ENCODE measurements around the gene KLRG1.

The KLRG1 gene

DNA sequence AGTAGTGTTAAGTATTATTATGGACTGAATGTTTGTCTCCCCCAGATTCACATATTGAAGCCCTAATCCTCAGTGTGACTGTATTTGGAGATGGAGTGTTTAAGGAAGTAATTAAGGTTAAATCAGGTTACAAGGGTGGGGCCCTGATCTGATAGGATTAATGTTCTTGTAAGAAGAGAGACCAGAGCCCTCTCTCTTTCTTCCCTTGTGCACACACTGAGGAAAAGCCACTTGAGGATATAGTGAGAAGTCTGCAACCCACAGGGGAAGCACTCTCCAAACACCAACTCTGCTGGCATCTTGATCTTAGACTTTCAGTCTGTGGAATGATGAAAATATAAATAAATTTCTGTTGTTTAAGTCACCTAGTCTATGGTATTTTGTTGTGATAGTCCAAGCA is 2.2 kb upstream of the KLRG1 start:
- DNase-seq = no peak

GRCh38 chr12:8987685-8988084 is 1.7 kb upstream of the KLRG1 start:
- no peak for DNase-seq

GRCh38 chr12:8991371-8992345 is 2.3 kb downstream of the KLRG1 start:
- DNase-seq = no peak

DNA sequence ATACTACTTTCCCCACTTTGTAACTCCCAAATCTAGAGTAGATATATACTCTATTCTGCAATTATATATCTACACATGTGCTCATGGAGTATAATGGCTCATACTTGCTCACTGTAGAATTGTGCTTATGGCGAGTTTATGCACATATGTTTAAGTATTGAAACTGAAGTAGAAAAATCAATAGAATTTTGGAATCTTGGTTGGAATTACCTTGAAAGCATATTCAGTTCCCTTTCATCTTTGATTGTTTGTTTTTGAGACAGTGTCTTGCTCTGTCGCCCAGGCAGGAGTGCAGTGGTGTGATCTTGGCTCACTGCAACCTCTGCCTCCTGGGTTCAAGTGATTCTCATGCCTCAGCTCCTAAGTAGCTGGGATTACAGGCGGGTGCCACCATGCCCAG is 4.5 kb downstream of the KLRG1 start:
- no peak for DNase-seq

GRCh38 chr12:8995021-8995775 is 5.9 kb downstream of the KLRG1 start:
- no peak for DNase-seq

DNA sequence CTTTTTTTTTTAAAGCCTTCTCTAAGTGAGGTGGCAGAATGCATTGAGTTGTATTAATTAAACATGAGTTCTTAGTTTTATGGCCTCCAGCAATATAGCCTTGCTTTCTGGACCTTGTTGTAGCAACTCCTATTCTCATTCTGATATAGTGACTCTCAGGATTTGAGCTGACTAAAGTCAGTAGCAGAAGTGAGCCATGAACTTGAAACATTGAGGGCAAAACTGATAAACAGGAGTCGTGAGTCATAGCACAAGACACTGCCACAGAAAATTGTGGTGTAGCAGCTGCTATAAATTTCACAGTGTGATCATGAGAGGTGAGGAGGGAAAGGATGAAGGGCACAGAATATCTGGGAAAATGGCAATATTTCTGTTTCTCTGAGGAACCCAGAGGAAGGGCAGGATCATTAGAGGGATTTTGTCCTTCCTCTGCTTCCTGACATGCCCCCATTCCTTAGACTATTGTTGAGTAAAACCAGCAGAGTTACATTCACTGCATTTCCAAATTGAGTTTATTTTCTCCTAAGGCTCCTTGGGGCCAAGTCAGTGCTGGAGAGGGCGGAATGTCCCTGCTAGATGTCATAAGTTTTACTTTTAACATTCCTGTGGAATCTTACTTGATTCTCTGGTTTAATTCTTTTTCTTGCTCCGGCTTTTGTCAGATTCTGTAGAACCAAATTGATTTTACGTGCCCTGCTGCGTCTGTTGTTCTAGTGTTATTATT is 7.5 kb downstream of the KLRG1 start:
- no peak for DNase-seq

DNA sequence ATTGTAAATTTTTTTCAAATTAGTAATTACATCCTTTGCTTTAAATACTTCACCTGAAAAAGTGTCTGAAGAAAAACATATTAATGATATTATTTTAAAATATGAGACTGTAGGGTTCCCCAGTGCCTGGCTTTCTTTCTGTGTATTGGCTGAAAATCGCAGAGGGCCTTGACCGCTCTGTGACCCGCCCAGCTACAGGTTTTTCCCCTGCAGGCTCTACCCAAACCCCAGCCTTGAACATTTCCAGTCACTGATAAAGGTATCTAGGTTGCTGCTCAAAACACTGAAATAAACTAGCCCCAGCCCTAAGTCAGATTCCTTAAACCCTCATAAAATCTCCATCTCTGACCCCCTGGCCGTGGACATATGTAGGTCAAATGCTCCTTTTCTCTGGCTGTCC is 11.9 kb downstream of the KLRG1 start:
- no peak for DNase-seq

- DNase-seq = no peak
Measured at GRCh38 chr12:9002335-9002734, 13.0 kb downstream of the KLRG1 start.

DNA sequence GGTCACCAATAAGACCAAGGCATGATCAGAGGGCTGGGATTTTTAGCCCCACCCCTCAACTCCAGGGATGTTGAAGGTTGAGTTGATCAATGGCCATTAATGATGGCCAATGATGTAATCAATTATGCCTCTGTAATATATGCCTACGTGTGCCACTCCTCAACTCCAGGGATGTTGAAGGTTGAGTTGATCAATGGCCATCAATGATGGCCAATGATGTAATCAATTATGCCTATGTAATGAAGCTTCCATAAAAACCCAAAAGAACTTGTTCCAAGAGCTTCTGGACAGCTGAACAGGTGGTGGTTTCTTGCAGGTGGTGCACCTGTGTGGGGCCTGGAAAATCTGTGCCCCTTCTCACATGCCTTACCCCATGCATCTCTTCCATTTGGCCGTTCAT is 33.2 kb downstream of the KLRG1 start:
- no peak for DNase-seq

DNA sequence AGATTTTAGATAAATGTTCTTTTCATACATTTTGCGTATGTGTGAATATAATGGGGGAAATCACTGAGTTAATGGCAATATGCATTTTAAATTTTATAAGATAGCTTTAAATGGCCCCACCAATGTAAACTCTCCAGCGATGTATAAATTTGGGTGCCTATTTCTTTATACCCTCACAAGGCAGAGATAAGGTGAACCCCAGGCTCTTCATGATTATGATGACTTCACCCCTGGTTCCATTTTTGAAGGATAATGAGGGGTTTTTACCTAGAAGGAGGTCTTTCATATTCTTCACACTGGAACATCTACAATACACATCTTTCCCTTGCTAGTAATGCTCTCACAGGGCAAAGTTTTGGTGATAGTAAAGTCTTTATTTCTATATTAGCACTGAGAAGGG is 35.2 kb downstream of the KLRG1 start:
- no peak for DNase-seq

- no peak for DNase-seq
Measured at GRCh38 chr12:9027161-9028059, 38.1 kb downstream of the KLRG1 start.

GRCh38 chr12:9030776-9031175 is 41.4 kb downstream of the KLRG1 start:
- no peak for DNase-seq

DNA sequence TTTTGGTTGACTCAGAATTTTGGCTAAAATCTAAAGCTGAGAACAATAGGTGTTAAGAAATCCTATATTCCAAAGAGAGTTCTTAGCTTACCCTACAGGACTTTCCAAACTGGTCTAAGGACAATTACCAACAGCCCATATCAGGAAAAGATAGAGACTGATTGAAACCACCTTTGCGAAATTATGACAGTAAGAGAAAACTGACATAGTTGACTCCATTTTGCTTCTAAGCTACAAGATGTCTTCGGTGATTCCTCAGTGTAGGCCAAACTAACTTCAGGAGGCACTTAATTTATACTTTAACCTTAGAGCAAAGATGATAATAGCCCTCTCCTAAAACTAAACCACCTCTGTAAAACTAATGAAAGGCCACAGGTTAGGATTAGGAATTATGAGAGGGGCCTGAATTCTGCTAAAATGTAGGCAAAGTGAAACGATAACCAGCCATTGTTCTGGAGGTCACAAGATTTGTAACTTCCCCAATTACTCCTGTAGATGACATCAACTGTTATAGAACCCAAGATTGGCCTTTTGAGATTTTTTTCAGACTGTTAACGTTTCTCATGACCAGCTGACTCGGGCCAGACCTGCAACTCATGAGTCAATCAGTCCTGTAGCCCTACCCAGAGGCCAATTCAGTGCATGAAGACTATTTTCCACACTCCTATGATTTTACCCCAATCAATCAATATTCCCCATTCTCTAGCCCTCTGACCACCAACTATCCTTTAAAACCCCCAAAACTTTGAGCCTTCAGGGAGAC is 43.0 kb downstream of the KLRG1 start:
- DNase-seq = no peak

DNA sequence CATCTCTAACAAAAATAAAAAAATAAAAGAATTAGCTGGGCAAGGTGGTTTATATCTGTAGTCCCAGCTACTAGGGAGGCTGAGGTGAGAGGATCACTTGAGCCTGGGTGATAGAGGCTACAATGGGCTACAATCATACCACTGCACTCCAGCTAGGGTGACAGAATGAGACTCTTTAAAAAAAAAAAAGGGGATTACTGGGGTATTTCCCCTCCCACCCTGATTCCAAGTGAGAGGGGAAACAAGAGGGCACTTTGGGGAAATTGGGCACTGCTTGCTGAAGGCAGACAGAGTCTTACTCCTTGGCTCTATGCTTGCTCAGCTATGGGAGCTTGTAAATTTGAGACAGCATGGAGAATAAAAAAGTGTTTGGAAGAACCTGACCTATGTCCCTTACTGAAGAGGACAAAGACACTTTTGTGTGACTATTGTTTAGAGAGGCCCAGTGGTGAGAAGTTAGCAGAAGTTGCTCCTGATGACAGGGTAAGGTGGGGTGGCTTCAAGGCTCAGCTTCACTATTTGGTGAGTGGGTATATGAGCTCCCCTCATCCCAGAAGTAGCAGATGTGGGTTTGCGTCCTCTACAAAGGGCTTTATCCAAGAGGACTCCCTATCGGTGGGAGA is 44.0 kb downstream of the KLRG1 start:
- DNase-seq = no peak

GRCh38 chr12:9034095-9034494 is 44.7 kb downstream of the KLRG1 start:
- DNase-seq = no peak

- DNase-seq = no peak
Measured at GRCh38 chr12:9036227-9036626, 46.9 kb downstream of the KLRG1 start.

DNA sequence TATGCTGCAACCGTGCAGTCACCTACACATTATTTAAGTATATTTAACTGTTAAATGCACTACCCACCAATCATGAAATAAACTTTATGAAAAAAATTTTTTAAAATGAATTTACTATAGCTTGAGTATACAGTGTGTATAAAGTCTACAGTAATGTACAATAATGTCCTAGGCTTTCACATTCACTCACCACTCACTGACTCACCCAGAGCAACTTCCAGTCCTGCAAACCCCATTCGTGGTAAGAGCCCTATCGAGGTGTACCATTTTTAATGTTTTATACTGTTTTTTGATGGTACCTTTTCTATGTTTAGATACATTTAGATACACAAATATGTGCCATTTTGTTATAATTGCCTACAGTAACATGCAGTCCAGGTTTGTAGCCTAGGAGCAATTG is 48.1 kb downstream of the KLRG1 start:
- DNase-seq = no peak

DNA sequence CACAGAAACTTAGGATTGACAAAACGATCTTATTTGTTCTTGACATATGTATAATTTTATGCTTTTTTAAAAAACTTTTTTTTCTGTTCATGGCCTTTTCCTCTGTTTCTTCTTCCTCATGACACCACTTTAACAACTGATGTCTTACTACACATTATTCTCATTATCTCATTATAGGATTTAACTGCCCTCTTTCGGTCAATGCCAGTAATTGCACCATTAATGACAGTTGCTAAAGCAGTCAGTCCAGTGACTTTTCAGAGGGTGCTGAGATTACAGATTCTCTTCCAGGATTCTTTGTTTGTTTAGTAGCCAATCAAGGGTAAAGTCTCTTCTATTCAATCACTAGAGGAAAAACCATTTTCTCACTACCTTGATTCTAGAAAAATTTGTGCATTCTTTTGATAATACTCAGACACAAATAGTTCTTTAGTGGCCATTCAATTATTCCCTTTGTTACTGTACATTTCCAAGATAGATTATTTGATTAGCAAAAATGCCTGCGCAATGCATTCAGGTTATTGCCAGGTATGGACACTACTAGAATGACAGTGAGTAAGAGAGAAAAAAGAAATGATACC is 50.1 kb downstream of the KLRG1 start:
- DNase-seq = peak; percentile 52

DNA sequence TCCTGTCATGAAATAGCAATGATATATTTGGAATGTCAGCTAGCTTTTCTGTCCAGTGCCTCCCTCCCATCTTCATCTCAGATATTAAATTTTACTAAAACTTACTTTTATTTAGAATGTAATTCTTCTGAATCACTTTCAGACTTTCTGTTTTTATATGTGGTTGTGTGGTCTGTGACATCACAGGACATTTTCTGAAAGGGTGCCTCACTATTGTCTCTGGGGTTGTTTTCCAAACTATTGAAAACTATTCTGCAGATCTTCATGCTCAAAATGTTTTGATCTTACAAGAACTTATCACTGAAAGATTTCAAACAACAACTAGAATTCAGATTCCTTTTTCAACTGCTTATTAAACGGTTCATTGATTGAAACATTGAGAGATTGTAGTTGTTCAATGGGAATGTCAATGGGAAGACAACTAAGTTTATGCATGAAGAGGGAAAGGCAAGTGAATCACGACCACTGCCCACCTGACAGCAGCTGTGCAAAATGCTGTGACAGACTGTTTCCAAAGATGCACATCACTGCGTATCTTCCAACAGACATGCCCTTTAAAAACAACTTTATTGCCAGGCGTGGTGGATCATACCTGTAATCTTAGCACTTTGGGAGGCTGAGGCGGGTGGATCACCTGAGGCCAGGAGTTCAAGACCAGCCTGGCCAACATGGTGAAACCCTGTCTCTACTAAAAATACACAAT is 51.3 kb downstream of the KLRG1 start:
- no peak for DNase-seq

- no peak for DNase-seq
Measured at GRCh38 chr12:9041321-9041720, 52.0 kb downstream of the KLRG1 start.

Data from NCI-H1048 (cell line).